HG03439 (cell line): Measurements from ENCODE around the gene DDR2.
A peak's percentile ranks its signal among the peaks of the same experiment; 100 is the strongest.
"Not testable (repeated sequence)": the region's sequence is repeated elsewhere in the genome, so short reads cannot be mapped to it uniquely, and the experiment has no call there.

ENCODE experiments used
- ATAC-seq: cut with Tn5 transposase; IDR thresholded peaks from one replicate; pipeline ENCODE4 v1.9.1; 2021; ENCODE audit warnings: mild to moderate bottlenecking, moderate library complexity; ENCODE audit not compliant: unreplicated experiment

DDR2 gene

GRCh38 chr1:162753998-162754585, 121.8 kb downstream of the DDR2 start:
- no peak for ATAC-seq

DNA sequence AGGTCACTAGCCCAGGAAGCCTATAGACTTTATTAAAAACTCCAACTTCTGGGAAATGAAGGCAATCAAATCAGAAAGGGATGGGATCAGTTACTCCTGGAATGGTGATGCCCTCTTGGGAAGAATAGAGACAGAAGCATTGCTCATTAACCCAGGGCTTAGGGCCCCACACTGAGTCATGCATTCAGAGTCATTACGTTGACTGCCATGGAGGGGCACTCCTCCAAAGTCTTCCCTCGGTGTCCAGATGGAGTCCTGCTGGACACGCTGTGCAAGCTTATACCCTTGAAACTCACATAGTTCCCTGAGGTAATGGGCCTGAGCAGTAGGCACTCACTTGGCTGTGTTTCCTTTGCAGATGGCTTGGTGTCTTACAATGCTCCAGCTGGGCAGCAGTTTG, 123.0 kb downstream of the DDR2 start:
- ATAC-seq, result no peak

GRCh38 chr1:162756523-162756922, 124.3 kb downstream of the DDR2 start:
- no peak for ATAC-seq

- no peak for ATAC-seq
Observed at GRCh38 chr1:162757476-162757875, 125.2 kb downstream of the DDR2 start.

DNA sequence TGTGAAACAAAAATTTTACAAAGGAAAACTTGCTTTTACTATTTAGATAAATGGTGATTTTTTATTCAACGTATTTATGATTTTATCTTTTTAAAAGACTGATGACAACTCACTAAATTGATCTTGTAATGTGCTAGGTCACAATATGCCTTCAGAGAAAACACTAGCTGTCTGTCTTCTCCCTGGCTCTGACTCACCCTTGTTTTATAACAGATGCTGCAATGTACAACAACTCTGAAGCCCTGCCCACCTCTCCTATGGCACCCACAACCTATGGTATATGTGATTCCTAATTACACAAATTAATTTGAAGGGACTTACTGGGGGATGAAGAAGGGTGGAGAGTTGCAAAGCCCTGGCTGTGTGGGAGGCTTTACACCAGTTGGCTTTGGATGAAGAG, 133.5 kb downstream of the DDR2 start:
- no peak for ATAC-seq

GRCh38 chr1:162772571-162773154, 140.4 kb downstream of the DDR2 start:
- ATAC-seq, result no peak

DNA sequence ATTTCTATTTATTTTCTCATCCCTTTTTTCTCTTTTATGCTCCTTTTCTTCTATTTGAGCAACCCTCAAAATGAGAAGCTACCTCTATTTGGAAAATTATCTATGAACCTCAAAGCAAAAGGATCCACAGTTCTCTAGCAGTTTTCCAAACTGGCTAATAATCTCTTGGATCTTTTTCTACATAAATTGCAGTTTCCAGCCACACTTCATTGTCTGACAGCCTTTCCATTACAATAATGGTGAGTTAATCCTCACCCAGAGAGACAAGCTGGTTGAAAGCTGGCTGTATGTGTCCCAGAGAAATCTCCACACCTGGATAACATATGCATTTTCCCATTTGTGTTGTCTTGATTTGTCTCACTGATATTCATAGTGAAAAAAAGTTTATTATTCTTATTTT, 141.7 kb downstream of the DDR2 start:
- ATAC-seq, result no peak

- no peak for ATAC-seq
Observed at GRCh38 chr1:162779043-162779442, 146.8 kb downstream of the DDR2 start.

DNA sequence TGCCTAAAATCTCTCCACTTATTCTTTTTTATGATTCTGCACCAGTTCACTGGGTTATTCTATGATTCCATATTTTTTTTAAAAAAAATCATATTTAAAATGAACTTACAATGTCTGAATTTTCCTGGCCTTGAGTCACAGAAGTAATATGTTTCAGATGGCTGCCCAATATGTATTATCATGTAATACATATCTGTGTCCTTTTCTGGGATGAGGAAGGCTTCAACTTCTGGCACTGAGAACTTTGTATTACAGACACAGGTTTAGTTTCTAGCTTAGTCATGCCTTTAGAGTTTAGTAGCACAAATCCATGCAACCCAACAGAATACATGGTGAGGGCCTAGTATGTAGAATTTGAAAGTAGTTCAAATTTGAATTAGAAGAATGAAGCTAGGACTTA, 150.4 kb downstream of the DDR2 start:
- ATAC-seq, result no peak

DNA sequence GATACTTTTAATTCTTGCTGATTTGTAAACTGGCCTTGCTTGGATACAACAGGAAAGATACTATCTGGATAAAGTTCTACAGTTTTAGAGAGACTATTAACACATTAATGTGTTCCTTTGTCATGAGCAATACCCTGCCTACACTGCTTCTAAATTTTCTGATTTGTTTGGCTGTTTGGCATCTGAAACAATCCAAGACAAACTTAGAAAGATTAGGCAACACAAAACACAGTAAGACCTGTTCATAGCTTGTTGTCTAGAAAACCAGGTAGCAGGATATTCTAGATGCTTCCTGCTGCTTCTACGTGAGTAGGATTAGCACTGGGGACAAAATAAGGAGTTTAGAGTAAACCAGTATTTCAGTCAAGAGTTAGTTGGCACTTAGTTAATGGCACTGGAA, 152.7 kb downstream of the DDR2 start:
- not testable (repeated sequence) for ATAC-seq

- ATAC-seq, result not testable (repeated sequence)
Observed at GRCh38 chr1:162788783-162789182, 156.5 kb downstream of the DDR2 start.

- peak; percentile 100 for ATAC-seq
Observed at GRCh38 chr1:162790303-162790984, 158.2 kb downstream of the DDR2 start, which contains the start of gene HSD17B7. Gene HSD17B7, plus strand, starts transcription at chr1:162790702. Its CDS starts 99 bp downstream, at chr1:162790801.

- not testable (repeated sequence) for ATAC-seq
Observed at GRCh38 chr1:162790985-162791357, 158.7 kb downstream of the DDR2 start.

DNA sequence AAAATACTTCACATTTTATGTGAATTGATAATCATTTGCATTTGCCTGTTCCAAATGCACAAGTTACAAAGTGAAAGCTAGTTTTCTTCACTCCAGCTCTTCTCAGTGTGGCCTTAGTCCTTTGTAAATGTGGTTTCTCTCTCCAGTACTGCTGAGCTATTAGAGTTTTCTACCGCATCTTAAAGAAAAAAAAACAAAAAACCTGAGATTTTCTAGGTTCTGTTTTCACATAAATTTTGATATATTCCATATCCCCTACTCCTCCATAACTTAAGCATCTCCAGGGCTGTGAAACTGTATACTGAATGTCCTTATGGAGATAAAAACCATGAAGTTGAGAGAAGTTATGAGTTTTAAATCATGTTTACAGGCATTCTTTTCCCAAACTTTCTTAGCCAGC, 162.0 kb downstream of the DDR2 start:
- ATAC-seq, result not testable (repeated sequence)

- not testable (repeated sequence) for ATAC-seq
Observed at GRCh38 chr1:162796617-162797279, 164.5 kb downstream of the DDR2 start.

DNA sequence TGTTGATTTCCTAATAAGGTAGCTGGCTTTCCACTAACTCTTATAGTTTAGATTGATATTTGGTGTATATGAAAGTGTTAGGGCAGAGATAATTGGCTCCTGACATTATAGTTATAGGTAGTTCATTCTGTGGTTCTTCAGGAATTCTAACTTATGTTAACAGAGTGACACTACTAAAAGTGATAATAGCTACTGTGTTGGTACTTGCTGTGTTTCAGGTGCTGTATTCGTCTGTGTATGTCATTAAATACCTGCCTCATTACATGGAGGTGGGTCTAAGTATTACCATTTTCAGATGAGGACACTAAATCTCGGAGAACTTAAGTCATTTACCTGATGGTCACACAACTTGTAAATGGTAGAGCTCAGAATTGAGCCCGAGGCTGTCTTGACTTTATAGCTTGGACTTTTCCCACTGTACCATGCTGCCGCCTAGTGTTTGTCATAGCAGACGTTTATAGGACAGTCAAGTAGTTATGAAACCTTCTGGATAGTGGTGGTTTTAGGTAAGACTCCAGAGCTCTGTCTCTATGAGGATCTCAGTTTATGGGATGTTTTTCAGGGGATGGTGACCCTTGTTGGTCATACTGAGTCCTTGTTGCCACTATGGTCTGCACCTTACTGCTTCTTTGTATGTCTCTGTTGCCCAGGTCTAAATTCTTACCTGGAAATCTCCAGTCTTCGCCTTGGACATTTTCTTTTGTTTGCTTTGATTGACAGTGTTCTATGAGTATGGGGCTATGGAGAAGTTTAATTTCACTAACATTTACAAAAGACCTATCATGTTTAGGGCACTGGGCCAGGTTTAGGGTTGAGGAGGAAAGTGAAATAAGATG, 167.9 kb downstream of the DDR2 start:
- ATAC-seq, result peak; percentile 53

DNA sequence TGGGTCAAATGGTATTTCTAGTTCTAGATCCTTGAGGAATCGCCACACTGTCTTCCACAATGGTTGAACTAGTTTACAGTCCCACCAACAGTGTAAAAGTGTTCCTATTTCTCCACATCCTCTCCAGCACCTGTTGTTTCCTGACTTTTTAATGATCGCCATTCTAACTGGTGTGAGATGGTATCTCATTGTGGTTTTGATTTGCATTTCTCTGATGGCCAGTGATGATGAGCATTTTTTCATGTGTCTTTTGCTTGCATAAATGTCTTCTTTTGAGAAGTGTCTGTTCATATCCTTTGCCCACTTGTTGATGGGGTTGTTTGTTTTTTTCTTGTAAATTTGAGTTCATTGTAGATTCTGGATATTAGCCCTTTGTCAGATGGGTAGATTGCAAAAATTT, 175.2 kb downstream of the DDR2 start:
- ATAC-seq, result not testable (repeated sequence)

DNA sequence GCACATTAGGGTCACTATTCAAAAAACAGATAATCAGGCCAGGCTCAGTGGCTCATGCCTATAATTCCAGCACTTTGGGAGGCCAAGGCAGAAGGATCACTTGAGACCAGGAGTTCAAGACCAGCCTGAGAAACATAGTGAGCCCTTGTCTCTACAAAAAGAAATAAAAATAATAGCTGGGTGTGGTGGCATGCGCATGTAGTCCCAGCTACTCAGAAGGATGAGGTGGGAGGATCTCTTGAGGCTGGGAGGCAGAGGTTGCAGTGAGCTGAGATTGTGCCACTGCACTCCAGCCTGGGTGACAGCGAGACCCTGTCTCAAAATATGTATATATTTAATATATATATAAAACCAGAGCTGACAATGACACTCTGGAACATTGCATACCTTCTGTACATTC, 180.1 kb downstream of the DDR2 start:
- ATAC-seq, result not testable (repeated sequence)

DNA sequence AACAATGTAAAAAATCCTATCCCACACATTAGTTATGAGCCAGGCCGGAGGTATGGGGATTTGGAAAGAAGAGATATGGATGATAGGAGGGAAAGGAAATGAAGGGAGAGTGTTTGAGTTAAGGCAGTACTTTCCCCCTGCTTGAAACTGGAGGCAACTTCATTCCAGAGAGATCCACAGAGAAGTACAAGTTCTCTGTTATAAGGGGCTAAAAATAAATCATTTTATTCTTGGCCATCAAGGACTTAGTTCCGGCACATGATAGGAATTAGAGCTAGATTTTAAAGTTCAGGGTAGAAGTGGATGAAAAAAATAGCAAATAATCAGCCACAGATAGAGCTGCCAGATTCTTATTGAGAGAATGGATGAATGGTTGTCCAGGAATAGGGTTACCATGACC, 185.9 kb downstream of the DDR2 start:
- ATAC-seq, result not testable (repeated sequence)

DNA sequence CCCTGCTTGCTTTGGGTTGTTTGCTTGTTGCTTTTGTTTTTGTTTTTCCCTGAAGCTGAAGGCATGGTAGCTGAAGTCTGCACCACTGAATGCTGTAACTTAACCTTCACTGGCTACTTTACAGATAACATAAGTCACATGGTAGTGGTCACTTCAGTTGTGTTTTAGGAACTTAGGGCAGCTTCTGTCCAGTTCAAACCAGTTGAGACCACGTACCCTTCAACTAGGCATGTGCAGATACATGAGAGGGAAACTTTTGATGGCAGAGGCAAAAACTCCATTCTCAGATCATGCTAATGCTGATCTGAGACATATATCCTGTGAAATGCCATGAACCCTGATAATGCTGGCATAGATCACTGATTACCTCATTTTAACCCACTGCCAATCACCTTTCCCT, 186.4 kb downstream of the DDR2 start:
- not testable (repeated sequence) for ATAC-seq
